H9 (cell line): Measurements from ENCODE around the gene MEGF9. TPM values are rescaled to one million over a fixed set of nuclear protein-coding genes. Genes with fewer than 3 reads are reported as not detected.

Experiments
- DNase-seq: peaks from one replicate; pipeline ENCODE4 v3.0.0-alpha.2; 2017
- H2AFZ ChIP-seq: one replicate; pipeline ENCODE4 v1.6.1; 2013; ENCODE audit warnings: mild to moderate bottlenecking, low read length, control low read depth, moderate library complexity
- H2AK5ac ChIP-seq: 2 replicates; pipeline ENCODE4 v1.6.1; 2013; ENCODE audit warnings: low read length, control low read depth, mixed read lengths; ENCODE audit not compliant: insufficient read length
- H2BK120ac ChIP-seq: one replicate; pipeline ENCODE4 v1.6.1; 2013; ENCODE audit warnings: low read depth, mild to moderate bottlenecking, low read length, control low read depth, inconsistent platforms; ENCODE audit not compliant: poor library complexity, severe bottlenecking
- H2BK12ac ChIP-seq: 2 replicates; pipeline ENCODE4 v1.6.1; 2013; ENCODE audit warnings: low read length, control low read depth, mixed read lengths, low read depth; ENCODE audit not compliant: insufficient read length
- H2BK15ac ChIP-seq: 2 replicates; pipeline ENCODE4 v1.6.1; 2013; ENCODE audit warnings: low read depth, low read length, control low read depth
- H2BK20ac ChIP-seq: one replicate; pipeline ENCODE4 v1.6.1; 2013; ENCODE audit warnings: low read depth, mild to moderate bottlenecking, low read length, control low read depth, inconsistent platforms; ENCODE audit not compliant: poor library complexity, severe bottlenecking
- H2BK5ac ChIP-seq: 2 replicates; pipeline ENCODE4 v1.6.1; 2013; ENCODE audit warnings: low read length, control low read depth, mixed read lengths; ENCODE audit not compliant: insufficient read length
- H3K14ac ChIP-seq: 2 replicates; pipeline ENCODE4 v1.6.1; 2013; ENCODE audit warnings: low read length, control low read depth; ENCODE audit not compliant: insufficient read depth
- H3K18ac ChIP-seq: 2 replicates; pipeline ENCODE4 v1.6.1; 2013; ENCODE audit warnings: low read depth, mild to moderate bottlenecking, mixed read lengths, low read length, control low read depth; ENCODE audit not compliant: insufficient read length
- H3K23ac ChIP-seq: 2 replicates; pipeline ENCODE4 v1.6.1; 2013; ENCODE audit warnings: low read length, control low read depth, mixed read lengths, low read depth; ENCODE audit not compliant: insufficient read length
- H3K23me2 ChIP-seq: 2 replicates; pipeline ENCODE4 v1.6.1; 2013; ENCODE audit warnings: low read depth, mild to moderate bottlenecking, mixed read lengths, low read length, control low read depth; ENCODE audit not compliant: insufficient read length, poor library complexity, severe bottlenecking
- H3K27ac ChIP-seq: 2 replicates; pipeline ENCODE4 v1.5.1; 2013; ENCODE audit warnings: low read length, control low read depth, mixed read lengths, low read depth; ENCODE audit not compliant: insufficient read length
- H3K27me3 ChIP-seq: 2 replicates; pipeline ENCODE4 v1.6.1; 2013; ENCODE audit warnings: low read length, control low read depth, inconsistent platforms; ENCODE audit not compliant: insufficient read depth
- H3K4ac ChIP-seq: 2 replicates; pipeline ENCODE4 v1.6.1; 2013; ENCODE audit warnings: low read depth, mild to moderate bottlenecking, control low read depth, inconsistent platforms, low read length, moderate library complexity
- H3K4me1 ChIP-seq: 2 replicates; pipeline ENCODE4 v1.6.1; 2013; ENCODE audit warnings: low read length, control low read depth, inconsistent platforms; ENCODE audit not compliant: insufficient read depth
- H3K4me2 ChIP-seq: 2 replicates; pipeline ENCODE4 v1.6.1; 2013; ENCODE audit warnings: low read length, control low read depth, mixed read lengths; ENCODE audit not compliant: insufficient read length, insufficient read depth
- H3K56ac ChIP-seq: 2 replicates; pipeline ENCODE4 v1.6.1; 2013; ENCODE audit warnings: low read depth, mild to moderate bottlenecking, mixed read lengths, low read length, control low read depth; ENCODE audit not compliant: insufficient read length
- H3K79me1 ChIP-seq: 2 replicates; pipeline ENCODE4 v1.6.1; 2013; ENCODE audit warnings: low read depth, mild to moderate bottlenecking, moderate library complexity, low read length, control low read depth, inconsistent platforms; ENCODE audit not compliant: insufficient read depth, poor library complexity, severe bottlenecking
- H3K79me2 ChIP-seq: 2 replicates; pipeline ENCODE4 v1.6.1; 2013; ENCODE audit warnings: low read length, control low read depth, inconsistent platforms; ENCODE audit not compliant: insufficient read depth
- H3K9ac ChIP-seq: 2 replicates; pipeline ENCODE4 v1.6.1; 2013; ENCODE audit warnings: low read length, control low read depth, mixed read lengths; ENCODE audit not compliant: insufficient read length; ENCODE audit errors: extremely low read depth
- H3K9me3 ChIP-seq: one replicate; pipeline ENCODE4 v1.6.1; 2013; ENCODE audit warnings: low read depth, low read length, inconsistent platforms; ENCODE audit not compliant: control insufficient read depth
- H3T11ph ChIP-seq: one replicate; pipeline ENCODE4 v1.6.1; 2013; ENCODE audit warnings: mild to moderate bottlenecking, low read length, control low read depth, inconsistent platforms
- H4K20me1 ChIP-seq: one replicate; pipeline ENCODE4 v1.6.1; 2013; ENCODE audit not compliant: control insufficient read depth, insufficient read length, insufficient read depth
- H4K5ac ChIP-seq: 2 replicates; pipeline ENCODE4 v1.6.1; 2013; ENCODE audit warnings: low read depth, mild to moderate bottlenecking, mixed read lengths, low read length, control low read depth; ENCODE audit not compliant: insufficient read length
- H4K8ac ChIP-seq: replicated peaks from 2 replicates; pipeline ENCODE4 v1.6.1; 2013; ENCODE audit warnings: low read length, control low read depth, mixed read lengths, low read depth; ENCODE audit not compliant: insufficient read length
- H4K91ac ChIP-seq: 2 replicates; pipeline ENCODE4 v1.6.1; 2013; ENCODE audit warnings: low read depth, mild to moderate bottlenecking, moderate library complexity, mixed read lengths, low read length, control low read depth; ENCODE audit not compliant: insufficient read length
- H3K27ac Mint-ChIP-seq, 3 experiments: 2 replicates in 2 of 3; 3 replicates in 1 of 3; pipeline ENCODE4 v1.8.0; 2020 to 2021; ENCODE audit warnings: mixed read lengths in 3 of 3, mild to moderate bottlenecking in 1 of 3, moderate library complexity in 1 of 3
- H3K27me3 Mint-ChIP-seq: 2 replicates; pipeline ENCODE4 v1.8.0; 2021; ENCODE audit warnings: low read depth, mild to moderate bottlenecking, moderate library complexity, mixed read lengths
- H3K36me3 Mint-ChIP-seq, 3 experiments: 2 replicates in 2 of 3; 3 replicates in 1 of 3; pipeline ENCODE4 v1.8.0; 2020 to 2021; ENCODE audit warnings: low read depth in 3 of 3, mixed read lengths in 3 of 3; ENCODE audit not compliant: insufficient read depth in 1 of 3
- H3K4me1 Mint-ChIP-seq, 2 experiments: 2 replicates each; pipeline ENCODE4 v1.8.0; 2020; ENCODE audit warnings: mixed read lengths in 2 of 2
- H3K4me3 Mint-ChIP-seq, 2 experiments: 2 replicates in 1 of 2; 3 replicates in 1 of 2; pipeline ENCODE4 v1.8.0; 2020 to 2021; ENCODE audit warnings: mild to moderate bottlenecking in 2 of 2, mixed read lengths in 2 of 2, moderate library complexity in 1 of 2
- H3K9me3 Mint-ChIP-seq, 2 experiments: 2 replicates in 1 of 2; 3 replicates in 1 of 2; pipeline ENCODE4 v1.8.0; 2020; ENCODE audit warnings: mild to moderate bottlenecking in 2 of 2, mixed read lengths in 2 of 2, moderate library complexity in 1 of 2
- CTCF ChIP-seq: fragments of 200-600 bp; sonication (generic); conservative IDR thresholded peaks from 3 replicates; pipeline ENCODE4 v1.8.0; 2021; ENCODE audit warnings: antibody characterized with exemption, mild to moderate bottlenecking
- WGBS: extraction: QIAGEN DNeasy Blood & Tissue Kit; methylation state at CpG from one replicate; pipeline ENCODE4 v1.1.7; 2013; ENCODE audit warnings: missing lambda C conversion rate, low lambda C conversion rate, mixed read lengths; ENCODE audit not compliant: insufficient read length; ENCODE audit errors: extremely low coverage; 5-methylcytosine and 5-hydroxymethylcytosine counted together
- total RNA-seq: library from RNA; stranded (reverse); gene quantifications from 2 replicates; pipeline ENCODE4 v1.2.1, GENCODE V29; 2021

MEGF9 gene
- total RNA-seq, 1 experiment from 2014 or later: 0.94 TPM

GRCh38 chr9:120567081-120567480 lies 147.2 kb downstream of the MEGF9 start:
- Histone ChIP-seq H3K23ac (no peak overlapping the region), H4K20me1 (no peaks in the 10 kb centered on the region), H3T11ph (no peak overlapping the region), H2BK5ac (no peak overlapping the region), H3K27ac (no peak overlapping the region), H2BK20ac (no peak overlapping the region), H3K14ac (no peak overlapping the region), H2BK120ac (no peak overlapping the region), H3K4me2 (no peak overlapping the region), H3K23me2 (no peaks in the 10 kb centered on the region), H3K18ac (no peak overlapping the region), H4K8ac (no peak overlapping the region), H2AFZ (no peak overlapping the region), H2AK5ac (no peak overlapping the region), H3K9me3 (no peaks in the 10 kb centered on the region), H4K91ac (no peak overlapping the region), H3K56ac (no peak overlapping the region), H3K79me1 (peaks cover 4% of the 10 kb centered on the region), H3K4me1 (no peaks in the 10 kb centered on the region), H4K5ac (no peak overlapping the region), H3K79me2 (no peaks in the 10 kb centered on the region), H3K27me3 (no peaks in the 10 kb centered on the region), H3K9ac (no peak overlapping the region), H2BK12ac (no peak overlapping the region), H2BK15ac (no peak overlapping the region), H3K4ac (no peak overlapping the region)
- Mint-ChIP-seq H3K4me1 (no peaks in the 10 kb centered on the region), H3K9me3 (no peaks in the 10 kb centered on the region), H3K4me3 (no peak overlapping the region), H3K27me3 (no peaks in the 10 kb centered on the region), H3K27ac (no peak overlapping the region), H3K36me3 (peaks cover 35 to 87% (median 66%) of the 10 kb centered on the region in 3 experiments; a peak in 6 of 7 replicates)
- no peak for DNase-seq
- TF ChIP-seq CTCF: no peak
- WGBS: no CpG with 5 or more reads among the region's 3 CpGs
